Tongue (tissue), 2 donors: ENCODE measurements around the gene TRIM9. TPM values are rescaled to one million over a fixed set of nuclear protein-coding genes. Genes with fewer than 3 reads are reported as not detected.
"Not testable (repeated sequence)": the region's sequence is repeated elsewhere in the genome, so short reads cannot be mapped to it uniquely, and the experiment has no call there.

ENCODE experiments used
- DNase-seq: peaks from one replicate; pipeline ENCODE4 v3.0.0-alpha.2; 2015
- total RNA-seq: library from RNA; depleted of rRNA; stranded (reverse); fragments of >200 nt; gene quantifications from one replicate; pipeline ENCODE4 v1.2.3, GENCODE V29; 2014

Gene TRIM9
- total RNA-seq, 1 donor from 2014 or later, result 1.1 TPM

DNA sequence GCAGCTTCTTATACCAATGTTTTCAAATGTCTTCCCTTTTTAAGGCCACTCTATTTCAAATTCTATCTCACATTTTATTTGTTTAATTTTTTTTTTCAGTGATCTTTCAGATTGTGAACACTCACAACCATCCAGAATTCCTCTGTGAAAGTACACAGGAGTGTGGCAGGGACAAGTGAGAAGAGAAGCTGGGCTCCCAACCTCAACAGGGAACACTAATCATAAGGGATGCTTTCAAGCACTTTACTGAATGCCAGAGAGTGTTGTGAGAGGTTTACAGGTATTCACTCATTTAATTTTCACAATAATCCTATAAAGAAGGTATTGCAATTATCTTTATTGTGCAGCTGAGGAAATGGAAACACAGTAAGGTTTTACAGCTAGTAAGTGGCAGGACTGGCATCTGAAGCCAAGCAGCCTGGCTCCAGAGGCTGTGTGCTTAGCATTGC is 90.5 kb downstream of the TRIM9 start:
- no peak for DNase-seq

DNA sequence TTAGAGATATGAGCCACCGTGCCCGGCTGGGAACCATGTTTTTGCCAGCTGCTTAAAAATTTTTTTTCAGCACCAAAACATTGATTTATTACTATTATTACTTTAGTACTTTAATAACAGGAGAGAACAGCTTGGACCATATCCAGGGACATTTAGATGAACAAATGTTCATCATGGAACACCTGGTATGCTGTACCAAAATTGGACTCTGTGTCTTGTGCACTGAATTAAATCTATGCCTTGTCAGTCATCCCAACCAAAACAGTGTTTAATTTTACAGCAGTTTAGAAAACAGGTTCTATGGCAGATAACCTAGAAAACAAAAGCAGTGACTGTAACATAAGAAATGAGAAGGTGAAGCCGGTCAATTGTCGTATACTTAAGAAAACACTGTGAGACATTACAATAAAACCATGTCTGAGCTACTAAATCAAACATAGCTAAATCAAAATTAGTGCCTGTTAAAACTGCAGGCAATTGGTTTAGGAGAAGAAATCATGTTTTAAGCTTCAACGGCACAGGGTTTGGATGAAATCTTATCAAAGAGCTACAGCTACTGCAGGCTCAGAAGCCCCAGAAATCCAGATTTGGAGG is 92.4 kb downstream of the TRIM9 start:
- no peak for DNase-seq

DNA sequence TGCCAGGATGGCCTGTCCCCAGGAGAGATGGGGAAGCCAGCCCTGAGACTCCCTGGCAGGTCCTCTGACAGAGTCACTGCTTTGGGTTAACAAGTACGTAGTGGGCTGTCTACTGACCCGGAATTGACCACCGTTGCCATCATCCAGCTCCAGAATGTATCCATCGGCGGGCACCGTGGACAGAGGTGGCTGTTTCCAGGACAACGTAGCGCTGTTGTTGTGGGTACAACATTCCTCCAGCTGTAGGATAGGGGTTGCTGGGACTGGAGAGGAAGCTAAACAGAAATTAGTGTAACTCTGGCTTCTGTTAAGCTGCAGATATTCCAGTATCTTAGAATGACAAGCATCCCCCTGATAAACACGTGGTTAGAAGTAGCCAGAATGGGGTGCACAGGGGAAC is 94.3 kb downstream of the TRIM9 start:
- DNase-seq, result no peak

DNA sequence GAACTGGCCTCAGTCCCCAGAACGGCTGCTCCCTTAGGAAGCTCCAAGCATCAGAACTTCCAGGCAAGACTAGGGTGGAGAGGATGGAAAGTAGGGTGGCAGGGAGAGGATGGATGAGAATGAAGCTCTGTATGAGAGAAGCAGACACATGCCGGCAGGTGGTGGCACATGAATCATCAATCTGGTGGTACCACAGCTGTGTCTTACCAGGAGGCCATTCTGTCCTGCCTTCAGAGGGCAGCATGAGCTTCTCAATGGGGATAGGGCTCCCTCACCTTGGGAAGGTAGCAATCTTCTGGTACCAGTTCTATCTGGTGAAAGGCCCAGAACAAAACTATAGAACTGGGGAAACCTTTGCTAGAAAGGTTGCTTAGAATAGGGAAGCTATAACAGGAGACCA is 95.2 kb downstream of the TRIM9 start:
- no peak for DNase-seq

DNA sequence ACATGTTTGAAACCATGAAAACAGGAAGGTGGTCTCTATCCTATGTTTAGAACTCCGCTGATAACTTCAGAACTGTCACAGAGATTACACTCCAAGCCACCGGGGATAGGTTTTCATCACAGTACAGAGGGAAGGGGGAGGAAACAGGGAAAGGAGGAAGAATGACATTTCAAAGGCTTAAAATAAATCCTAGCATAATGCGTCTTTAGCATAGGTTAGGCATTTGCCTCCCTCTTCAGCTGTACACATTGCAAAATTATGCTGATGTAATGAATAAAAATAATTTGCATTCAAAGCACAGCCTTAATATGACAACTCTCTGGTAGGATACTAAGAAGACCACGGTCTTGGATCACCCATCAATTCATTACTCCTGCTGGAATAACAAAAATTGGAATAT is 96.3 kb downstream of the TRIM9 start:
- no peak for DNase-seq

DNA sequence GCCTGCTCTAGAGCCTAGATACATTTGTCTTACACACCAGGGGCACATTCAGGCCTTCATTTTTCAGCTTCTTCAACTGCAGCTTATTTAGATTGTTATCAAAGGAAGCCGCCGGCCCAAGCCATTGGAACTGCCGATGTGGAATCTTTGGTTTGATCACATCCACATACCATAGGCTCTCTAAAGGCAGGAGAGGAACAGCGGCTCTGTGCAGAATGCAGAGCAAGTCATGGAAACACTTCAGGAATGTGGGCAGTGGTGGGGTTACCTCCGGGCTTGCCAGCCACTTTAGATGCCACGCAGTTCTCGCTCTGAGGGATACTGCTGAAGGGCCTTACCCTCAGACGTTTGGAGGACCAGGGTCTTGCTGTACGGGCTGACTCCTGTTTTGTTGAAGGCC is 97.2 kb downstream of the TRIM9 start:
- no peak for DNase-seq

DNA sequence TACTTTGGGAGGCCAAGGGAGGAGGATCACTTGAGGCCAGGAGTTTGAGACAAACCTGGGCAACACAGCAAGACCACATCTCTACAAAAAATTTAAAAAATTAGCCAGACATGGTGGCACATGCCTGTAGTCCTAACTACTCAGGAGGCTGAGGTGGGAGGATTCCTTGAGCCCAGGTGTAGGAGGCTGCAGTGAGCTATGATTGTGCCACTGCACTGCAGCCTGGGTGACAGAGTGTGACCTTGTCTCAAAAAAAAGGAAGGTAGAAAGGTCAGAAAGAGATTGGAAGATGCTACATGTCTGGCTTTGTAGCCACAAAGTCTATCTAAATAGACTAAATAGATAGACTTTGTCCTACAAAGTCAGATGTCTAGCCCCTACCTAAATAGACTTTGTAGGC is 100.7 kb downstream of the TRIM9 start:
- DNase-seq, result not testable (repeated sequence)

DNA sequence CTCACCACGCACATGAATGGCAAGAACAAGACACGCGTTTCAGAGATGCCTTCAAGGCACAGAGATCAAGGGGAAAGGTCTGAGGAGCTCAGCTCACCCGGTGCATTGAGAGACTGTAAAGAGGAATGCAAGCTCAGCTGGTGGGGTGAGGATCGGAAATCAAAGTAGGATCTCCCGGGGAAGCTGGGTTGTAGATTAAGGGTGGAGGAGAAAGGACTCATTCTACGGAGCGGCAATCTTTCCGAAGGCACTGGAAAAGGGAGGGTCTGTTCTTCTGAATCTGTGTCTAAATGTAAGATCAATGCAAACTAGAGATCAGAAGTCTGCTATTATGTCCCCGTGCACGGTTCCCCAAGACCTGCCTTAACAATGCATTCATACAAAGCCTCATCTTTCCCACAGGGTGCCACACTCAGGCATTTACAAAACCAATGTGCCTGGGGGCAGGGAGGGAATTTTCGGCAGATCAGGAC is 109.0 kb downstream of the TRIM9 start:
- no peak for DNase-seq

DNA sequence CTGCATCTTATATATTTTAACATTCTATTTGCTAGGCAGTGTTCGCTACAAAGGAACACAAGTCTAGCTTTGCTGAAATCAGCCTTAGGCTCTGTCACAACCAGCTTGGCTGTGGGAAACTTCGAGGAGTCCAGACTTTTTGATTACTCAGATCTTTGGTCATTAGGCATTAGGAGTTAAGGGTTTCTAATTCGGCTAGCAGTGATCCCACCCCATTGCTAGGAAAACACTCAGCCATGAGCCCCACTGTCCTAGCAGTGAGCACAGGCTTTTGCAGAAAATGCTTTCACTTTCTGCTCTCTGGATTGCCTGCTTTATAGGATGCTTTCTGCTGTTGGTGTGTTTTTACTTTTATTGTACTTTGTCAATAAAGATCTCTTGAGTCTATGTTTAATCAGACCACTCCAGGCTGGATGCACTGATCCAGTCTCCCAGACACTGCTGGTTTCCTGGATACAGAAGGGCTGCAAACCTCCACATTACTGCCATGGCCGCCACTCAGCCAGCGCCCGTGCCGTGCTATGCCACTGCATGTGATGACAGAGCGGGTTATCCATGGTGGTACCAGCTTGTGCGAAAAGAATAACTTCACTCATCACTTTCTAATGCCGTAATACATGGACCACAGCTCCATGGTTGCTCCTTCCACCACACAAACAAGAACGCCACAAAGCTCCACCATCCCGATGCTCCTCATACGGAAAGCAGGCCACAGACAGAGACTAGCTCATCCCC is 109.6 kb downstream of the TRIM9 start:
- no peak for DNase-seq

DNA sequence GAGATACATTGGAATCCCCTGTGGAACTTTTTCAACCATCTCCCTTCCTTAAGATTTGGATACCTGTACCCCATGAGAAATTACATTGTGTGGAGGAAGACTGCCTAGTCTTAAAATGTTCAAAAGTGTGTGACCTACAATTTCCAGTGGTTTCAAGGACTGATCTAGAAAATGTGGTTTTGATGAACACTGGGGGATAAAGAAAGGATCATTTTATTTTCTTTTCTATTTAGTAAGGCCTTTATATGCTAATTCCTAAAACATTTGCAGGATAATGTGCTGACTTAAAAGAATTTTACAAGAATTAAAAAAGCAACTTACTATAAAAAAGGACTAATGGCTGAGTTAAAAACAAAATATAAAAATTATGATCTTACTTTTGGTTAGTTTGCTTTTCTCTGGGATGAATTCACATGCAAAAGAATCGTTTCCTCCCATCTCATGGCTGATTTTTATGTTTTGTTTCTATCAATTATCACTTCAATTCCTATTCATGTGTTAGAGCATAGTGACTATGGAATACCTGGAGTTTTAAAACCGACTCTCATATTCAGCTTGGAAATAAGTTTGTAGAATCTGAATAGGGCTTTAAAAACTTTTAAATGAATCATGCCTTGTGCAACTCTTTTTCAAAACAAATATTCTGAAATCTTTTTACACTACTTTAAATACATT is 110.7 kb downstream of the TRIM9 start:
- no peak for DNase-seq

DNA sequence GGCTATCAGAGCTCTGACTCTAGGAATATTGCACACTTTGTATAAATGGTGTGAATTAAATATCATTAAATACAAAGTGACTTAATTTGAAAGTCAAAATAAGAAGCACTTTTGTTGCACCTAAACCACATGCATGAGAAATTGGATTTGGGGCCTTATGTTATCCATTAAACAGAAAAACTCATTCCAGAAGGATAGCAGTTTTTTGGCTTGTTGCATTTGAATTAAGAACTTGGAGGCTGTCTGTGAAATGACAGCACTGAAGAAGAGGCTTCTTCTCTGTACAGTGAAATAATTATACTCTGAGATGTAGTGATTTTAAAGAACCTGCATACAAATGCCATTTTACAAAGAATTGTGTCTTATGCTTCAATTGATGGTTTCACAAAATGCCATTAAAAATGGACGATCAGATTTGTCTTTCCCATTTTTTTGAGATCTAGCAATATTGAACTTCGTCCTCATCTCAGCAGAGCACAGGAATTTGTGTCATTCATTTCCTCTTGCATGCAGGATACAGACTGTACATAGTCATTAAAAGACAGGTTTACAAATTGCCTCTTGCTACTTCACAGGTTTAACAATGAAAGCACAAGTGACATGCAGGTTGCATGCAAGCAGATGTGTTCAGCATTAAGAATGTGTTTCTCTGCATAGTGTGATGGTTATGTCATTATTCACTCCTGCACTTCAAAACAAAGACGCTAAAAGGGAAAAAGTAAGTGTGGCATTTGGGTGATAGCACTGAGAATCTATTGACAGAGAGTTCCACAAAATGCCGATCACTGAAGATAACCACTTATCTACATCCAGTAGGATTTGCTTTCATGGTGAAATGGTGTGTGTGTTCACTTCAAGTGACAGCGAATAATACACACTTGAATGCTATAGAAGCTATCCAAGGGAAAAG is 114.7 kb downstream of the TRIM9 start:
- peak; percentile 32 for DNase-seq

DNA sequence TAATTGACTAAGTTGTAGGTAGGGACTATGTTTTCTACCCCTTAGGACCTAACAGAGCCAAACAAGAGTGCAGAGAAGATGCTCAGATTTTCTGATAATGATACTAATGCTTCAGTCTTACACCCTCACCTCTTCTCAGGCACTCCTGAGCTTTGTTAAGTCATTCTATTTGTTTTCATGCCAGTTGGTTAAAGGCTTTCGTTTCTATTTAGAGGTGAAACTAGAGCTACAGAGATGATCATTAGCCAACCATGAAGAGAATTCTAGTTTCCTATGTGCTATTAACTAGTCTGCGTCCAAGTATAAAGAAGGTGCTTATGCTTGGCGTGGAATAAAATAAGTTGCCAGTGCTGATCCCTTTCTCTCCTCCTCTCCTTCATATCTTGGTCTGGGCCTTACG is 116.0 kb downstream of the TRIM9 start:
- no peak for DNase-seq

DNA sequence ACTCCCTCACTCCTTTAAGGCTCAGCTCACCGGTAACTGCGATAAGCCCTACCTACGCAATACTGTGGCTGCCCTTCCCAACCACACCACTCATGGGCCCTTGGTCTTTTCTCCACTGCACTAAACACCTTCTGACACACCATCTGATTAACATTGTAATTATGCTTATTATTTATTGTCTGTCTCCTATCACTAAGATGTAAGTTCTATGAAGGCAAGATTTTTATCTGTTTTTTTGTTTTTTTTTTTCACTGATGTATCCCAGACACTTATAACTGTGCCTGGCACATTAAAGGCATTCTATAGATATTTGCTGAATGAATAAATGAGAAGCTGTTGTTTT is 116.4 kb downstream of the TRIM9 start:
- no peak for DNase-seq

DNA sequence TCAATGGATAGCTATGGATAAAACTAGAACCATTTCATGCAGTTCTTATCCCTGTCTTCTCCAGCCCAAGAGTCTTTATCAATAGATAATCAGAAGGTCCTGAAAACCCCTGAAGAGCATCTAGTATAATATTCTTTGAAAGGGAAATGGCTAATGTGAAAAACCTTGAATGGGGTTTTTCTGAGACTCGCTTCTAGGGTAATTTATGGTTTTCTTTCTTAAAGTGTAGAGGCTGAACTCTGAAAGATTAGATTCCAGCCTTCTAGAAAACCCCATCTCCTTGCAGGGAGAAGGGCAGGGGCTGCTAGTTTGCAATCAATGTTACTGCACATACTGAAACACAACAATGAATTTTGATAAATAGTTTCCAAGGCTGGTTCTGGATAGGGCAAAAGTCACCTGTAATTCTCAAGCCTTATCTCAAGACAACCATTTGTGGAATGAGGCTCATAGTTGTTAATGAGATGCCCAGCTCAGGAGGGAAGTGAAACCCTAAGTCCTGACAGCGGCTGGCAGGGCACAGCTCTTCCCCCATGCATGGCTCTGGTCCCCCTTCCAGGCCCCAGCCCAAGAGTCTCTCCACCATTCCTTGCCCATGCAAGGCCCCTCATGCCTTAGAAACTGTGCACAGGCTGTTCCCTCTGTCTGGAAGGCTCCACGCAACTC is 116.9 kb downstream of the TRIM9 start:
- no peak for DNase-seq

DNA sequence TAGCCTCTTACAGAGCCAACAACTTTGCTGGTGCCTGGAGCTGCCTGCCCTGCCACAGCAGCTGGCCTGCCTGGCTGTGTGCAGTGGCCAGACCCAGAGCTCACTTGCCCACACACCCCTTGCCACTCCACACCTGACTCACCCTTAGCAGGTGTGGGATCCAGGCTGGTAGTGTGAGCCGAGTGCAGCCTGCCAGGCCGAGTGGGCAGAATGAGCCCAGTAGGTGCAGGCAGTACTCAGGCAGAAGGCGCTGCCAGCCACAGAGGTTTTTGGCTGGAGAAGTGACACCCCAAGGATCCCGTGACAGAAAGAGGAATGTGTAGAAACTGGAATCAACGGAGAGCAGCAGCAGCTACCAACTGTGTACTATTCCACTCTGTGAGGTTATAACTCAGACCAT is 120.8 kb downstream of the TRIM9 start:
- no peak for DNase-seq

DNA sequence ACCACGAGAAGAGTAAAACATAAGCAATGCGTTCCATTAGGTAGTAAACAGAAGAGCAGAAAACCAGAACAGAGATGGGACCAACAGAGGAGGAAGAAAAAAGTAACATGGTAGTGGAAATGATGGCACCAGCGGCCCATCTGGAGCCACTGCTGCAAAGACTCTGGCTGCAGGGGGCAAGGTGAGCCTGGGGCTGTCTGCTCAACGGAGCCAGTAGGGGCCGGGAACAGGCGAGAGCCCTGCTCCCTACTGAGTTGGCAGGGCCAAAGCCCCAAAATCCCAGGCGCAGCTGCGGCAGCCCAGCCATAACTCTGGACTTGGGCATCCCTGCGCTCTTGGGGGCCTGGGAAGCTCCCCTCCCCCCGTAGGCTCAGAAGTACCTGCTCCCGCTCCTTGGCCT is 122.2 kb downstream of the TRIM9 start:
- DNase-seq, result no peak

DNA sequence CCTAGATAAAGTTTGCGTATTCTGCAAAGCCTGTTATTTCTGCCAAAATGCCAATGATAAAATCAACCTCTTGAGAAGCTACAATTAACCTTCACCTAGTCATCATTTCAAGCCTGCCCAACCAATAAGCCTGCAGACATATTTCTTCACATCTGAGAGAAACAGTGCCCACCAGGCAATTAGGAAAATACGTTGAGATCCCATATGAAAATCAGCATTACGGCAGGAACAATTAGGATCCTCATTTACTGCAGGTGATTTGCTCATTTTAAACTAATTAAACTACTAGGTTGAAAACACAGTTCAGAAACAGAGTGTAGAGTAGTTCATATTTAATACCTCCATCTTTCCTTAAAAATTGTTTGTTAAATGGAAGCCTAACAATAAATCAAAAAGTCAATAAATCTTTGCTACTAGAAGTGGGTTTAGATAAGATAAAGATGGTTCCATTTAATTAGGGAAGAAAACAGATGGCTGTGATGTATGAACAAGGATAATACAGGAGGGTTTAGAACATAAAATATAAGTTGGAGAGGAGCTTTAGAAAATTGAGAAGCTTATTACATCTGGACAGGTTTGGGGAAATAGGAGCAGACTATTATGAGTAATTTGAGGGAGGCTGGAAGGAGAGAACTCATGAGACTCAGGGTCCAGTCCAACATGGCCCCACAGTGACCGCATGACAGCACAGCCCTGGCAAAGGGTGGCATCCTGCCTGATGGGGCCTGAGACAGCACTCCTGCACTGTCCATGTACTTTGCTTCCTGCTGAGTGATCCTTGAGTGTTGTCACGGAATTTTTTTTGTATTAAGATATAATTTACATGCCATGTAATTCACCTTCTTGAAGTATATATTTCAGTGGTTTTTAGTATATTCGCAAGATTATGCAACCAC is 123.8 kb downstream of the TRIM9 start:
- no peak for DNase-seq

DNA sequence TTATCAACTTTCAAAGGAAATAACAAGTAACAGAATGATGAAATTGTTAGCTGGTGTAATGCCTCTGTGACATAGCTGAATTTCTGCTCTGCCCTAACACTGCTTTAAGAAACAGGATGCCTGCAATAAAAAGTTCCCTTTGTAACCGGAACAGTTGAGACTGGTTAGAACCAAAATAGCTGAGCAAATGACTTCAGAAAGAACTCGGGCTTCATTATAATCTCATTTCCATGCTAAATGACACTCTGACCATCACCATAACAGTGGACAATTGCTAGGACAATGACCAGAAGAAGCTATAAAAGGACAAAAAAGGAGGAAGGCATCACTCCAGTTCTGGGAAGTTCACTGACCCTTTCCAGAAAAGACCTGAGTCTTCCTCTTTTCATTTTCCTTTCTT is 127.1 kb downstream of the TRIM9 start:
- no peak for DNase-seq

DNA sequence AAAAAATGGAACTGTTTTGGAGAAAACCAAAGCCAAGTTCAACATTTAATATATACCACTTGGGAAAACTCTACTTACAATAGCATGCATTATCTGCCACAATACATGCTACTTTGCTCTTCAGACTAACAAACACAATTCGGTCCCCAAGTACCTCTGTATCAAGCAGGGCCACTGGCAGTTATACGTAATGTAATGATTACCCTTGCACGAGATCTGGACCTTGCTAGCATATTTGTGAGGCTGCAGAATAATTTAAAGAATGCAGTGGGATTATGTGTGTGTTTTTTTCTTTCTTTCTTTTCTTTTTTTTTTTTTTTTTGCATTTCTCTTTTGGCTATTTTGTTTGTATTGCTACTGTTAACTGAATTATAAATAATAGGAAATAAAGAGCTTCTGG is 127.8 kb downstream of the TRIM9 start:
- DNase-seq, result no peak

DNA sequence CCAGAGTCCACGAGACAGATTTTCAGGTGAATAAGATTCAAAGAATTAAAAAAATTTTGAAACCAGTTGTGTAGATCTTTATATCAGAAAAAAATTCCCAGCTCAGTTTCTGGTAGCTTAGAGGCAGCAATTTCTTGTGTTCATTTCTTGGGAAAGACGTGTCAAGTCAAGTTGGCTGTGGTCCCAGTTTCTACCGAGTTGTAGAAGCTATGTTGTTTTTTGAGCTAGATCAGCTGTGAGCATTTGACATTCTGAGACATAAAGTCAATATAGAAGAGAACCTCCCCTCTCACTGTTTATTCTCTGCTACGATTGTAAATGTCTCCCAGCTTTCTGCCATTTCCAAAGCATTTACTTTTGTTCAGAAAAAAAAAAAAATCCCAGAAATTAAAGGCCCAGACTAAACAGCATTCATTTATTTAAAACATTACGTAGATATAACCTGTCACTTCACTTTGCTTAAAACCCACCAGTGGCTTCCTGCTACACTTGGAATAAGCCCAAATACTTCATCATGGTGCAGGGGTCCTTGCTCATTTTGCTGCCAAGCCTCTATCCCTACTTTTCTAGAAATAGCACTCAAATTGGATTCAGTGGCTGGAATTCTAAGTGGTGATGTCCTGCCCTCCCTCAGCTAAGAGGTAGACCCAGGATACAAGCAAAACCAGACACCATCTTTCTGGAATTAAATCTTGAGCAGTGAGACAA is 130.1 kb downstream of the TRIM9 start:
- peak; percentile 93 for DNase-seq
